Urinary bladder (tissue), 4 donors: ENCODE results near the gene KCTD20. TPM values are rescaled to one million over a fixed set of nuclear protein-coding genes. Genes with fewer than 3 reads are reported as not detected.
A peak's percentile ranks its signal among the peaks of the same experiment; 100 is the strongest.

Experiments
- DNase-seq: peaks from one replicate; pipeline ENCODE4 v3.0.0-alpha.2; 2015; ENCODE audit errors: extremely low spot score
- H3K27ac ChIP-seq: one replicate; pipeline ENCODE4 v1.5.1; 2013; ENCODE audit warnings: low read depth, mild to moderate bottlenecking, moderate library complexity
- H3K36me3 ChIP-seq: one replicate; pipeline ENCODE4 v1.6.1; 2013; ENCODE audit warnings: mild to moderate bottlenecking, moderate library complexity; ENCODE audit not compliant: insufficient read depth
- H3K4me1 ChIP-seq: one replicate; pipeline ENCODE4 v1.6.1; 2013; ENCODE audit warnings: mild to moderate bottlenecking, moderate library complexity; ENCODE audit not compliant: insufficient read depth
- H3K4me3 ChIP-seq: one replicate; pipeline ENCODE4 v1.5.1; 2013; ENCODE audit warnings: low read depth, low read length
- WGBS: extraction: QIAGEN DNeasy Blood & Tissue Kit; methylation state at CpG from one replicate; pipeline ENCODE4 v1.1.7; 2013; 5-methylcytosine and 5-hydroxymethylcytosine counted together
- polyA plus RNA-seq: library from polyadenylated mRNA; stranded (reverse); fragments of 200-250 nt; gene quantifications from one replicate; pipeline ENCODE4 v1.2.3, GENCODE V29; 2013
- total RNA-seq: library from RNA; depleted of rRNA; stranded (reverse); fragments of >200 nt; gene quantifications from one replicate; pipeline ENCODE4 v1.2.3, GENCODE V29; 2014
- donor health status: healthy with polysubstance abuse.
- donor health status: healthy.

The KCTD20 gene
- total and polyA plus RNA-seq, 2 donors = 37.2 to 93.5 TPM

GRCh38 chr6:36492621-36493020, 49.8 kb downstream of the KCTD20 start:
- Histone ChIP-seq H3K4me1 (no peaks in the 10 kb centered on the region), H3K27ac (no peak overlapping the region), H3K36me3 (peaks cover 3% of the 10 kb centered on the region), H3K4me3 (no peak overlapping the region)
- WGBS = 87% methylated on average over 1 of the region's 1 CpG
- no peak for DNase-seq

GRCh38 chr6:36493319-36493718, 50.5 kb downstream of the KCTD20 start:
- peaks cover 3% of the 10 kb centered on the region for H3K36me3 ChIP-seq
- no peaks in the 10 kb centered on the region for H3K4me1 ChIP-seq
- no peak overlapping the region for H3K27ac ChIP-seq
- 80% methylated on average over 6 of the region's 6 CpGs for WGBS
- no peak for DNase-seq
- H3K4me3 ChIP-seq = no peak overlapping the region

- H3K27ac ChIP-seq = no peak overlapping the region
- H3K4me3 ChIP-seq = no peak overlapping the region
- no peaks in the 10 kb centered on the region for H3K4me1 ChIP-seq
- WGBS = 63% methylated on average over 2 of the region's 2 CpGs
- no peak for DNase-seq
- peaks cover 3% of the 10 kb centered on the region for H3K36me3 ChIP-seq
Observed at GRCh38 chr6:36493859-36494258, 51.1 kb downstream of the KCTD20 start.

GRCh38 chr6:36495086-36495485, 52.3 kb downstream of the KCTD20 start:
- Histone ChIP-seq H3K4me3 (no peak overlapping the region), H3K4me1 (no peaks in the 10 kb centered on the region), H3K27ac (no peak overlapping the region), H3K36me3 (peaks cover 3% of the 10 kb centered on the region)
- DNase-seq = no peak
- 92% methylated on average over 5 of the region's 5 CpGs for WGBS

GRCh38 chr6:36499918-36500317, 57.1 kb downstream of the KCTD20 start:
- 70% methylated on average over 4 of the region's 4 CpGs for WGBS

GRCh38 chr6:36501686-36502085, 58.9 kb downstream of the KCTD20 start:
- DNase-seq = no peak
- no peak overlapping the region for H3K4me3 ChIP-seq
- H3K27ac ChIP-seq = no peak overlapping the region
- WGBS = 81% methylated on average over 6 of the region's 6 CpGs
- H3K36me3 ChIP-seq = no peaks in the 10 kb centered on the region
- H3K4me1 ChIP-seq = no peaks in the 10 kb centered on the region

More at GRCh38 chr6:36499918-36500317, 57.1 kb downstream of the KCTD20 start:
- no peak for DNase-seq
- Histone ChIP-seq H3K27ac (no peak overlapping the region), H3K4me3 (no peak overlapping the region), H3K4me1 (no peaks in the 10 kb centered on the region), H3K36me3 (peaks cover 3% of the 10 kb centered on the region)

GRCh38 chr6:36504181-36504580, 61.4 kb downstream of the KCTD20 start:
- WGBS = 86% methylated on average over 3 of the region's 3 CpGs
- no peaks in the 10 kb centered on the region for H3K36me3 ChIP-seq
- H3K4me1 ChIP-seq = no peaks in the 10 kb centered on the region
- DNase-seq = no peak
- no peak overlapping the region for H3K4me3 ChIP-seq
- H3K27ac ChIP-seq = no peak overlapping the region

- no peak overlapping the region for H3K4me3 ChIP-seq
- H3K27ac ChIP-seq = no peak overlapping the region
- 82% methylated on average over 2 of the region's 2 CpGs for WGBS
- H3K36me3 ChIP-seq = peaks cover 2% of the 10 kb centered on the region
- DNase-seq = no peak
- no peaks in the 10 kb centered on the region for H3K4me1 ChIP-seq
Observed at GRCh38 chr6:36504982-36505381, 62.2 kb downstream of the KCTD20 start.

- WGBS = 81% methylated on average over 6 of the region's 6 CpGs
- peak overlapping the region; percentile 1 for H3K27ac ChIP-seq
Observed at GRCh38 chr6:36505744-36506534, 63.1 kb downstream of the KCTD20 start.

GRCh38 chr6:36506611-36507010, 63.8 kb downstream of the KCTD20 start:
- 64% methylated on average over 2 of the region's 2 CpGs for WGBS
- peaks cover 5% of the 10 kb centered on the region for H3K36me3 ChIP-seq
- peak overlapping the region; percentile 1 for H3K27ac ChIP-seq
- DNase-seq = no peak
- no peak overlapping the region for H3K4me3 ChIP-seq
- no peaks in the 10 kb centered on the region for H3K4me1 ChIP-seq

More at GRCh38 chr6:36505744-36506534, 63.1 kb downstream of the KCTD20 start:
- Histone ChIP-seq H3K4me3 (no peak overlapping the region), H3K36me3 (peaks cover 5% of the 10 kb centered on the region), H3K4me1 (no peaks in the 10 kb centered on the region)
- no peak for DNase-seq

GRCh38 chr6:36508532-36508931, 65.7 kb downstream of the KCTD20 start:
- no peak overlapping the region for H3K4me3 ChIP-seq
- 91% methylated on average over 10 of the region's 10 CpGs for WGBS
- H3K27ac ChIP-seq = no peak overlapping the region
- no peaks in the 10 kb centered on the region for H3K4me1 ChIP-seq
- no peak for DNase-seq
- peaks cover 5% of the 10 kb centered on the region for H3K36me3 ChIP-seq

- no peak overlapping the region for H3K27ac ChIP-seq
- no peak overlapping the region for H3K4me3 ChIP-seq
- no peaks in the 10 kb centered on the region for H3K4me1 ChIP-seq
- WGBS = 90% methylated on average over 3 of the region's 3 CpGs
- DNase-seq = no peak
- H3K36me3 ChIP-seq = peaks cover 5% of the 10 kb centered on the region
Observed at GRCh38 chr6:36510365-36510764, 67.6 kb downstream of the KCTD20 start.

GRCh38 chr6:36514554-36515456, 72.0 kb downstream of the KCTD20 start:
- peaks cover 4% of the 10 kb centered on the region for H3K36me3 ChIP-seq
- no peak overlapping the region for H3K27ac ChIP-seq
- DNase-seq = no peak
- H3K4me3 ChIP-seq = no peak overlapping the region
- H3K4me1 ChIP-seq = no peaks in the 10 kb centered on the region
- 89% methylated on average over 8 of the region's 8 CpGs for WGBS

- DNase-seq = no peak
- Histone ChIP-seq H3K27ac (no peak overlapping the region), H3K4me3 (no peak overlapping the region), H3K36me3 (no peaks in the 10 kb centered on the region), H3K4me1 (no peaks in the 10 kb centered on the region)
- 79% methylated on average over 3 of the region's 3 CpGs for WGBS
Observed at GRCh38 chr6:36515844-36516243, 73.0 kb downstream of the KCTD20 start.
